Kidney epithelial cell (primary cell): ENCODE results near the gene SUB1. TPM values are rescaled to one million over a fixed set of nuclear protein-coding genes. Genes with fewer than 3 reads are reported as not detected.
"Not testable (repeated sequence)": the region's sequence is repeated elsewhere in the genome, so short reads cannot be mapped to it uniquely, and the experiment has no call there.

Experiments used
- DNase-seq: peaks from one replicate; pipeline ENCODE4 v3.0.0-alpha.2; 2010; ENCODE audit warnings: low read depth
- H3K27me3 ChIP-seq: 2 replicates; pipeline ENCODE4 v1.6.0; 2011; ENCODE audit warnings: low read length; ENCODE audit not compliant: control insufficient read depth, insufficient read depth
- H3K36me3 ChIP-seq: 2 replicates; pipeline ENCODE4 v1.5.1; 2011; ENCODE audit warnings: low read length; ENCODE audit not compliant: control insufficient read depth, insufficient read depth
- H3K4me3 ChIP-seq: 2 replicates; pipeline ENCODE4 v1.5.1; 2011; ENCODE audit warnings: low read depth, mild to moderate bottlenecking, control low read depth, low read length
- total RNA-seq: library from RNA; depleted of rRNA; stranded (reverse); fragments of >200 nt; gene quantifications from 2 replicates; pipeline ENCODE4 v1.2.3, GENCODE V29; 2015
- TF ChIP-seq, protein P1 (sequence below): IDR thresholded peaks from 2 replicates; pipeline ENCODE4 v1.5.1; 2011; ENCODE audit warnings: mild to moderate bottlenecking, moderate library complexity, low read length, control low read depth, inconsistent platforms; ENCODE audit not compliant: insufficient read depth, poor library complexity, severe bottlenecking

Gene SUB1
- total RNA-seq, 1 donor from 2014 or later = 199 TPM

DNA sequence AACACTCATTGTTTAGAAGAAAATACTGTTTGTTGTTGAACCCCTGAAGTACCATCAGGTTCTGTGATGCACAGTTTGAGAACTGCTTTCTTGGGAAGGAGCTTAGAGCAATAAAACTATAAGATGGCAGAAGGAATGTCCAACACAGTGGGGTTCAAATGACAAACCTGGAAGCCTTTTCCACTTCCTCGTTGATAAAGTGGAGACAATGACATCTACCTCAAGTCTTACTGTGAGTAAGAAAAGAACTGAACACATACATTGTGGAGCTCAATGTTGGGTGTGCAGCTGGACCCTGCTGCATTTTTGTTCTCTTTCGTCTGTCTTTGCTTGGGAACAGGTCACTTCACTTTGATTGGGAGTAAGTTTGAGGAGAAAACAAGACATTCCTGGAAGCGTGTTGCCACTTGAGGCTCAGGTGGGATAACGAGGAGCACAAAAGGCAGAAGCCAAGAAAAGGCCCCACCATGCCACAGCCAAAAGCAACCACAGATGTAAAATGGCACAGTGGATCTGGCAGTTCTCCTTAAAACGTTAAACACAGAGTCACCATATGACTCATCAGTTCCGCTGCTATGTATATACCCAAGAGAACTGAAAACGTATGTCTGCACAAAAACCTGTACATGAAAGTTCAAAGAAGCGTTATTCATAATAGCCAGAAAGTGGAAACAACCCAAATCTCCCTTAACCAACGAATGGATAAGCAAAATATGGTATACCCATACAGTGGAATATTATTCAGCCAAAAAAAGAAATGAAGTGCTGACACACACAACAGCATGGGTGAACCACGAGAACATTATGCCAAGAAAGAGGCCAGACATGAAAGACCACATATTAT lies 42.9 kb upstream of the SUB1 start:
- Histone ChIP-seq H3K36me3 (no peaks in the 10 kb centered on the region), H3K4me3 (no peak overlapping the region), H3K27me3 (no peaks in the 10 kb centered on the region)
- TF ChIP-seq, protein P1, sequence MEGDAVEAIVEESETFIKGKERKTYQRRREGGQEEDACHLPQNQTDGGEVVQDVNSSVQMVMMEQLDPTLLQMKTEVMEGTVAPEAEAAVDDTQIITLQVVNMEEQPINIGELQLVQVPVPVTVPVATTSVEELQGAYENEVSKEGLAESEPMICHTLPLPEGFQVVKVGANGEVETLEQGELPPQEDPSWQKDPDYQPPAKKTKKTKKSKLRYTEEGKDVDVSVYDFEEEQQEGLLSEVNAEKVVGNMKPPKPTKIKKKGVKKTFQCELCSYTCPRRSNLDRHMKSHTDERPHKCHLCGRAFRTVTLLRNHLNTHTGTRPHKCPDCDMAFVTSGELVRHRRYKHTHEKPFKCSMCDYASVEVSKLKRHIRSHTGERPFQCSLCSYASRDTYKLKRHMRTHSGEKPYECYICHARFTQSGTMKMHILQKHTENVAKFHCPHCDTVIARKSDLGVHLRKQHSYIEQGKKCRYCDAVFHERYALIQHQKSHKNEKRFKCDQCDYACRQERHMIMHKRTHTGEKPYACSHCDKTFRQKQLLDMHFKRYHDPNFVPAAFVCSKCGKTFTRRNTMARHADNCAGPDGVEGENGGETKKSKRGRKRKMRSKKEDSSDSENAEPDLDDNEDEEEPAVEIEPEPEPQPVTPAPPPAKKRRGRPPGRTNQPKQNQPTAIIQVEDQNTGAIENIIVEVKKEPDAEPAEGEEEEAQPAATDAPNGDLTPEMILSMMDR = no peak
- no peak for DNase-seq

DNA sequence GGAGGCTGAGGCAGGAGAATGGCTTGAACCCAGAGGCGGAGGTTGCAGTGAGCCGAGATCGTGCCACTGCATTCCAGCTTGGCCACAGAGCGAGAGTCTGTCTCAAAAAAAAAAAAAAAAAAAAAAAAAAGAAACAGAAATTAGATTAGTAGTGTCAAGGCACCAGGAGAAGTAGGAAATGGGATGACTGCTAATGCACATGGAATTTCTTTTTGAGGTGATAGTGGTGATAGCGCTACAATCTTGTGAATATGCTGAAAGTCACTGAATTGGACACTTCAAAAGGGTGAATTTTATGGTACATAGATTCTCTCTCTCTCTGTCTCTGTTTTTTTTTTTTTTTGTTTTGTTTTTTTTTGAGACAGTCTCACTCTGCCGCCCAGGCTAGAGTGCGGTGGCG lies 42.1 kb upstream of the SUB1 start:
- DNase-seq = no peak
- Histone ChIP-seq H3K36me3 (no peaks in the 10 kb centered on the region), H3K27me3 (no peaks in the 10 kb centered on the region), H3K4me3 (no peak overlapping the region)
- TF ChIP-seq, protein P1 = no peak

DNA sequence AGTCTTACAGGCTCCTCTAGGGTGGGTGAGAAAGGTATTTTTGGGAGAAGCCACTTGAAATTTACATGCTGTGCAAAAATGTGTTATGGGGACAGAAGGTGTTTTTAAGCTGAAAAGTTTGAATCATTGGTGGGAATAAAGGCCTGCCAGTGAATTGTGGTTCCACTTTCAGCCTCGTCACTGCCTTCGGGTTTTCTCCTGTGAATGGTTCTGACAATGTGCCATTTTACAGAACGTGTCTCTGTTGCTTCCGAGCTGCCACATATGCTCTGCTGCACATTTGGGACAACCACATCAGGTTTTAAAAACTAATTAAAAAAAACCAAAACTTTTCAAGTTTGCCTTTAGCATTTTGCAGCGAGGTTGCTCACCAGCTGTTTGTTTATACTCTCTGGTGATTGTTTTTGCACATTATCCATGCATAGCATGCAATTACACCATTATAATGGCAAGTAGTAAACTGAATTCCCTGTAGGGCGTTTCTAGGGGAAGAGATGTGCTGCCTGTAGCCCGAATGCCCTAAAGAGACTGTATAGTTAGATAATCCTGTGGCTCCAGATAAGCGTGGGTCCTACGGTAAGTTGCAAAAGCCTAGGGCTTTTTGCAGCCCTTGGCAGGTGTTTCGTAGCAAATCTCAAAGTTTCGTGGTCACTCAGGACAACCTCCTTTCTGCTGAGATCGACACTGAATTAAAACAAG lies 40.1 kb upstream of the SUB1 start:
- TF ChIP-seq, protein P1 = no peak
- H3K27me3 ChIP-seq = no peaks in the 10 kb centered on the region
- DNase-seq = no peak
- H3K36me3 ChIP-seq = no peaks in the 10 kb centered on the region
- no peak overlapping the region for H3K4me3 ChIP-seq

DNA sequence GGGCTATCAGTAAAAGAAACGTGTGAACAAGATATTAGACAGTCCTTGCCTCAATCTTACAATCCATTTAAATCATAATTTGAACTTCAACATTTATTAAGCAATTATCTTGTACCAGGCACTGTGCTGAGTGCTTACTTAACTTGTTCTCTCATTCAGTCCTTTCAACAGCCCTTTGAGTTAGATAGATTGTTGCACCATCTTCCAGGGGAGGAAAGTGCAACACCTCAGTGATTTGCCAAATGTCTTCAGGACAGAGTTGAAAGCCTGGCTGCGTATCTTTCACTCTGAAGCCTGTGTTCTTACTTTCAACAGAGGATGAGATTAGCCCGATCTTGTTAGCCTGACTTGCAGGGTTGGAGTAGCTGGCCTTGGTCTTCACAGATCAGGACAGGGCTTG lies 34.2 kb upstream of the SUB1 start:
- TF ChIP-seq, protein P1 = no peak
- no peak overlapping the region for H3K4me3 ChIP-seq
- H3K27me3 ChIP-seq = no peaks in the 10 kb centered on the region
- no peak for DNase-seq
- no peaks in the 10 kb centered on the region for H3K36me3 ChIP-seq

DNA sequence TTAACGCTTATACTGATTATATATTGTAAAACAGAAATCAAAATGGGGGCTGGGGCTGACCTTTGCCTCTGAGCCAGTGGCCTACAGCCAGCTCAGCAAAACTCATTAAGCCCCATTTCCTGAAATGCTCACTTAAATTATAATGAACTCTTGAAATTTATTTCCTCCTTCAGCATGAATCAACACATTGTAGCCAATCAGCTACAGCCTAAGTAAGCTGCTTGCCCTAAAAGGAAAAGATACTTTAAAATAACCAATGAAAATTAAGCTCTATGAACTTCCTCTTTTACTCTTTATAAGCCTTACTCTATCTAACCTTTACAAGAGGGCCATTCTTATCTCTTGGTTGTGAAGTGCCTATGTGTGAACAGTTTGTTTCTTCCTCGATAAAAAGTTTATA lies 33.5 kb upstream of the SUB1 start:
- no peak overlapping the region for H3K4me3 ChIP-seq
- TF ChIP-seq, protein P1 = no peak
- H3K27me3 ChIP-seq = no peaks in the 10 kb centered on the region
- H3K36me3 ChIP-seq = no peaks in the 10 kb centered on the region
- no peak for DNase-seq

DNA sequence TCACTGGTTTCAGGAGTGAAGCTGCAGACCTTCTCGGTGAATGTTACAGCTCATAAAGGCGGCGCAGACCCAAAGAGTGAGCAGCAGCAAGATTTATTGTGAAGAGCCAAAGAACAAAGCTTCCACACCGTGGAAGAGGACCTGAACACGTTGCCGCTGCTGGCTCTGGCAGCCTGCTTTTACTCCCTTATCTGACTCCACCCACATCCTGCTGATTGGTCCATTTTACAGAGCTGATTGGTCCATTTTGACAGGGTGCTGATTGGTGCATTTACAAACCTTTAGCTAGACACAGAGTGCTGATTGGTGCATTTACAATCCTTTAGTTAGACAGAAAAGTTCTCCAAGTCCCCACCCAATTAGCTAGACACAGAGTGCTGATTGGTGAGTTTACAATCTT lies 32.9 kb upstream of the SUB1 start:
- DNase-seq, H3K27me3 ChIP-seq, H3K4me3 ChIP-seq, H3K36me3 ChIP-seq: not testable (repeated sequence)
